Fibroblast of lung (primary cell): ENCODE data around the gene PADI1.

Experiments
- EZH2 ChIP-seq: IDR thresholded peaks from 2 replicates; pipeline ENCODE4 v1.5.1; 2012; ENCODE audit warnings: low read length, control low read depth, mild to moderate bottlenecking; ENCODE audit errors: missing control alignments
- TF ChIP-seq, protein P1 (sequence below), 2 donors: IDR thresholded peaks in 1 of 2; conservative IDR thresholded peaks in 1 of 2; 1 replicate in 1 of 2; 2 replicates in 1 of 2; pipeline ENCODE4 v1.5.1; 2011 to 2012; ENCODE audit warnings: low read length in 2 of 2, control low read depth in 1 of 2, inconsistent platforms in 1 of 2, low read depth in 1 of 2, mild to moderate bottlenecking in 1 of 2

DNA sequence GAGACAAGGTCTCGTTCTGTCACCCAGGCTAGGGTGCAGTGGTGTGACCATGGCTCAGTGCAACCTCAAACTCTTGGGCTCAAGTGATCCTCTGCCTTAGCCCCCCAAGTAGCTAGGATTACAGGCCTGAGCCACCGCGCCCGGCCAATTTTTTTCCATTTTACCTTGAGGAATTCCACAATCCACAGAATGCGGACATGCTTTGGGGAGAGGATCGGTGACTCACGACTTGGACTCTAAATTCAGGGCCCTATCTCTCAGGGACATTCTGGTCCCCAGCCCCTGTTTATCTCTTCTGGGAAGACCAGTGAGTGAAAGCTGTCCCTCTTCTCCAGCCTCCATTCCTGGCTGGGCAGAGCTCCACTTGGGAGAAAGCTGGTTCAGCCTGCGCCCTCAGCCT lies 5.2 kb downstream of the PADI1 start:
- no peak for TF ChIP-seq EZH2
- TF ChIP-seq, protein P1, sequence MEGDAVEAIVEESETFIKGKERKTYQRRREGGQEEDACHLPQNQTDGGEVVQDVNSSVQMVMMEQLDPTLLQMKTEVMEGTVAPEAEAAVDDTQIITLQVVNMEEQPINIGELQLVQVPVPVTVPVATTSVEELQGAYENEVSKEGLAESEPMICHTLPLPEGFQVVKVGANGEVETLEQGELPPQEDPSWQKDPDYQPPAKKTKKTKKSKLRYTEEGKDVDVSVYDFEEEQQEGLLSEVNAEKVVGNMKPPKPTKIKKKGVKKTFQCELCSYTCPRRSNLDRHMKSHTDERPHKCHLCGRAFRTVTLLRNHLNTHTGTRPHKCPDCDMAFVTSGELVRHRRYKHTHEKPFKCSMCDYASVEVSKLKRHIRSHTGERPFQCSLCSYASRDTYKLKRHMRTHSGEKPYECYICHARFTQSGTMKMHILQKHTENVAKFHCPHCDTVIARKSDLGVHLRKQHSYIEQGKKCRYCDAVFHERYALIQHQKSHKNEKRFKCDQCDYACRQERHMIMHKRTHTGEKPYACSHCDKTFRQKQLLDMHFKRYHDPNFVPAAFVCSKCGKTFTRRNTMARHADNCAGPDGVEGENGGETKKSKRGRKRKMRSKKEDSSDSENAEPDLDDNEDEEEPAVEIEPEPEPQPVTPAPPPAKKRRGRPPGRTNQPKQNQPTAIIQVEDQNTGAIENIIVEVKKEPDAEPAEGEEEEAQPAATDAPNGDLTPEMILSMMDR (conservative IDR thresholded peaks at IDR 0.05 in 1 of 2, IDR thresholded peaks at IDR 0.05 in 1 of 2; ENCODE audit: low read depth in 1 of 2, low read length in 2 of 2): no peak
